ENCODE measurements around the gene BICDL1.
"Not testable (repeated sequence)": the region's sequence is repeated elsewhere in the genome, so short reads cannot be mapped to it uniquely, and the experiment has no call there.

Gene BICDL1

DNA sequence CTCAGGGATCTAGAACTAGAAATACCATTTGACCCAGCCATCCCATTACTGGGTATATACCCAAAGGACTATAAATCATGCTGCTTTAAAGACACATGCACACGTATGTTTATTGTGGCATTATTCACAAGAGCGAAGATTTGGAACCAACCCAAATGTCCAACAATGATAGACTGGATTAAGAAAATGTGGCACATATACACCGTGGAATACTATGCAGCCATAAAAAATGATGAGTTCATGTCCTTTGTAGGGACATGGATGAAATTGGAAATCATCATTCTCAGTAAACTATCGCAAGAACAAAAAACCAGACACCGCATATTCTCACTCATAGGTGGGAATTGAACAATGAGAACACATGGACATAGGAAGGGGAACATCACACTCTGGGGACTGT lies 56.3 kb downstream of the BICDL1 start:
- CTCF ChIA-PET; H3K36me3 ChIP-seq (ENCODE audit: control insufficient read depth in 2 of 2, insufficient read depth in 1 of 2, low read length in 2 of 2); H3K4me3 ChIP-seq (ENCODE audit: low read depth, low read length); H3K9me3 ChIP-seq (ENCODE audit: control insufficient read depth, insufficient read depth, low read depth, low read length); H3K4me1 ChIP-seq (ENCODE audit: control insufficient read depth, insufficient read depth, low read length); H3K27ac ChIP-seq (ENCODE audit: extremely low read depth, low read depth, low read length); POLR2A ChIA-PET: not testable (repeated sequence)
- peak; percentile 91 for TF ChIP-seq ZNF146 (tag by site-specific recombination; IDR thresholded peaks at IDR 0.05)

DNA sequence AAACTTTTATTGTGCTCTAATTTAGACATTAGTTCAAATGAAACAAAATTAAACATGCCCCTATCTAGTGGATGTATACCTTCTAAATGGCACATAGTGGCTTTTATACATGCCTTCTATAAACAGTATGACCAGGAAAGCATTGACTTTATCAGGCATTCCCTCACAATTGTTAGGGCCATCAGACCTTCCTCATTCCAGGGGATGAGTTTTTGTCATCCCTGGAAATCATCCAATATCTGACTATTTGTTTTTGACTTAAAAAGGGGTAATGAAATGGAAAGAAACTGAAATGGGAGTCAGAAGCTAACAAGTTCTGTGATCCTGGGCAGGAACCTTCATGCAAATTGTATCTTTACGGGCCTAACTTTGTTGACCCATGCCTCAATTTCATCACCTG lies 58.0 kb downstream of the BICDL1 start:
- Histone ChIP-seq H3K4me3 (ENCODE audit: low read depth, low read length) (no peak overlapping the region), H3K4me1 (ENCODE audit: control insufficient read depth, insufficient read depth, low read length) (peaks cover 4% of the 10 kb centered on the region; the same call in 1 of the 2 replicates), H3K9me3 (ENCODE audit: control insufficient read depth, insufficient read depth, low read depth, low read length) (no peaks in the 10 kb centered on the region), H3K36me3 (ENCODE audit: control insufficient read depth in 2 of 2, insufficient read depth in 1 of 2, low read length in 2 of 2) (no peaks in the 10 kb centered on the region), H3K27ac (ENCODE audit: extremely low read depth, low read depth, low read length) (no peak overlapping the region)
- ChIA-PET POLR2A (no interaction called here), CTCF (interaction anchor here (0.7 to 1.1 kb wide), 2 partner anchors 40 to 58 kb away, joined by 3 to 4 read pairs; partner anchors contain the start of gene BICDL1)
- TF ChIP-seq PRDM6 (tag by site-specific recombination; IDR thresholded peaks at IDR 0.05) = peak; percentile 84
- TF ChIP-seq ZNF426 (tag by site-specific recombination; IDR thresholded peaks at IDR 0.05) = no peak

DNA sequence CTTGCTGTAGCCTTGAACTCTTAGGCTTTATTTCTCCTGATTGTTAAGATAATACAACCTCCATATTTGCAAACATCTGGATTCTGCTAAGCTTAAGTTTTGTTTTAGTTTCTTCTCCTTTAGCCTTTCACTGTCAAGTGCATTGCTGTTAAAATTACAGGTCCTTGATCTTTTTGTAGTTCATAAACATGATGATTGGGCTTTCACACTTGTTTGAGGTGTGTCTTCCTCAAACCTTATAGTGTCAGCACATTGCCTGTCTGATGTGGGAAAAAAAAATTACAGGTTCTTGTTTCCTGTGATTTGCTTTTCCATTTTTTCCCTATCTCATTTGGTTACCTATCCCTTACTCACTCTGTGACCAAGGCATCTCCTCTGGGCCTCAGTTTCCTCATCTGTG lies 59.2 kb downstream of the BICDL1 start:
- ChIA-PET POLR2A (no interaction called here), CTCF (interaction anchor here (0.7 to 1.1 kb wide), 3 partner anchors 10 to 178 kb away, joined by 4 read pairs; no protein-coding TSS in a partner anchor)
- Histone ChIP-seq H3K36me3 (ENCODE audit: control insufficient read depth in 2 of 2, insufficient read depth in 1 of 2, low read length in 2 of 2) (no peaks in the 10 kb centered on the region), H3K27ac (ENCODE audit: extremely low read depth, low read depth, low read length) (no peak overlapping the region), H3K4me1 (ENCODE audit: control insufficient read depth, insufficient read depth, low read length) (peaks cover 2% of the 10 kb centered on the region; the same call in 1 of the 2 replicates), H3K9me3 (ENCODE audit: control insufficient read depth, insufficient read depth, low read depth, low read length) (no peaks in the 10 kb centered on the region), H3K4me3 (ENCODE audit: low read depth, low read length) (no peak overlapping the region)
- TF ChIP-seq ZNF266 (tag by site-specific recombination; IDR thresholded peaks at IDR 0.05; ENCODE audit: low read depth) (no peak), IKZF3 (tag by site-specific recombination; IDR thresholded peaks at IDR 0.05) (no peak), ZNF76 (tag by site-specific recombination; IDR thresholded peaks at IDR 0.05; ENCODE audit: borderline replicate concordance, low read depth) (no peak), ZSCAN18 (tag by site-specific recombination; IDR thresholded peaks at IDR 0.05) (no peak), ZNF133 (tag by site-specific recombination; IDR thresholded peaks at IDR 0.05) (no peak), PRDM6 (tag by site-specific recombination; IDR thresholded peaks at IDR 0.05) (no peak), ZNF560 (tag by site-specific recombination; IDR thresholded peaks at IDR 0.05; ENCODE audit: borderline replicate concordance) (no peak), ZFP69B (tag by site-specific recombination; IDR thresholded peaks at IDR 0.05) (no peak), ZNF223 (tag by site-specific recombination; IDR thresholded peaks at IDR 0.05) (no peak), ZNF433 (tag by site-specific recombination; IDR thresholded peaks at IDR 0.05; ENCODE audit: low read depth) (no peak), ZNF48 (tag by site-specific recombination; IDR thresholded peaks at IDR 0.05) (no peak), SP2 (tag by site-specific recombination; IDR thresholded peaks at IDR 0.05) (no peak)
- TF ChIP-seq, protein P1, sequence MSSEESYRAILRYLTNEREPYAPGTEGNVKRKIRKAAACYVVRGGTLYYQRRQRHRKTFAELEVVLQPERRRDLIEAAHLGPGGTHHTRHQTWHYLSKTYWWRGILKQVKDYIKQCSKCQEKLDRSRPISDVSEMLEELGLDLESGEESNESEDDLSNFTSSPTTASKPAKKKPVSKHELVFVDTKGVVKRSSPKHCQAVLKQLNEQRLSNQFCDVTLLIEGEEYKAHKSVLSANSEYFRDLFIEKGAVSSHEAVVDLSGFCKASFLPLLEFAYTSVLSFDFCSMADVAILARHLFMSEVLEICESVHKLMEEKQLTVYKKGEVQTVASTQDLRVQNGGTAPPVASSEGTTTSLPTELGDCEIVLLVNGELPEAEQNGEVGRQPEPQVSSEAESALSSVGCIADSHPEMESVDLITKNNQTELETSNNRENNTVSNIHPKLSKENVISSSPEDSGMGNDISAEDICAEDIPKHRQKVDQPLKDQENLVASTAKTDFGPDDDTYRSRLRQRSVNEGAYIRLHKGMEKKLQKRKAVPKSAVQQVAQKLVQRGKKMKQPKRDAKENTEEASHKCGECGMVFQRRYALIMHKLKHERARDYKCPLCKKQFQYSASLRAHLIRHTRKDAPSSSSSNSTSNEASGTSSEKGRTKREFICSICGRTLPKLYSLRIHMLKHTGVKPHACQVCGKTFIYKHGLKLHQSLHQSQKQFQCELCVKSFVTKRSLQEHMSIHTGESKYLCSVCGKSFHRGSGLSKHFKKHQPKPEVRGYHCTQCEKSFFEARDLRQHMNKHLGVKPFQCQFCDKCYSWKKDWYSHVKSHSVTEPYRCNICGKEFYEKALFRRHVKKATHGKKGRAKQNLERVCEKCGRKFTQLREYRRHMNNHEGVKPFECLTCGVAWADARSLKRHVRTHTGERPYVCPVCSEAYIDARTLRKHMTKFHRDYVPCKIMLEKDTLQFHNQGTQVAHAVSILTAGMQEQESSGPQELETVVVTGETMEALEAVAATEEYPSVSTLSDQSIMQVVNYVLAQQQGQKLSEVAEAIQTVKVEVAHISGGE (tag by site-specific recombination; conservative IDR thresholded peaks at IDR 0.05; ENCODE audit: low read depth) = no peak
